GM03348 (cell line): ENCODE measurements around the gene PRR23B.

Source experiments
- DNase-seq: peaks from one replicate; pipeline ENCODE4 v3.0.0; 2012; ENCODE audit warnings: low spot score

The PRR23B gene

DNA sequence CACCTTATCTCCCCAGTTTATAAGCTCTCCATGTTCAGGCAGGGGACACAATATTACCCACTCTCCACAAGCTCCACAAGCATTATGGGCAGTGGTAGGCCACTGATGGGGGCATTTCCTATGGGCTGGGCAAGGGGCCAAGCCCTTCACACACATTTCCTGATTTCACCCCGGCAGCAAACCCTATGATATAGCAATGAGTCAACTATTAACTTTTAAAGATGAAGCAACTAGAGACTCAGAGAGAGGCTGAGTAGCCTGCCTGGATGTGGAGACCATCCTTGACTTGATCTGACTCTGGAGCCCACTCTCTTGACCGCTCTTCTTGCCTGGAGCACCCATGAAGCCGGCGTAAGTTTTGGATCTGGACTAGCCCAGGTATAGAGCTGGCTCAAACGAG, 46.3 kb downstream of the PRR23B start:
- DNase-seq, result no peak

DNA sequence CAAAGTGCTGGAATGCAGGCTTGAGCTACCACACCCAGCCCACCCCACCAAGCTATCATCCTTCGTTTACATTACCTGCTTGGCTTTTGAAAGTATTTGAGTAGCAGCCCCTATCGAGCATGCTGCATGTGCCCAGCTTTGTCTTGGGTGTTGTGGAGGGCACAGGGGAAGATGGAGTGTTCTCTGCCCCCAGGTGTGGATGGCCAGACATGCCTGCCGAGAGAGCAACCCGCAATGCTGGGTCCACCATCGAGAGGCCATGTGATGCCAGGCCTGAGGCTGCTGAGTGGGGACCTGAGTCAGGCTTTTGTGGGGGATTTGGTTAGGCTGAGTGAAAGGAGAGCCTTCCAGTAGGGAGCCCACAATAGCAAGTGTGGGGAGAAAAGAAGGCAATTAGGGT, 47.8 kb downstream of the PRR23B start:
- no peak for DNase-seq

DNA sequence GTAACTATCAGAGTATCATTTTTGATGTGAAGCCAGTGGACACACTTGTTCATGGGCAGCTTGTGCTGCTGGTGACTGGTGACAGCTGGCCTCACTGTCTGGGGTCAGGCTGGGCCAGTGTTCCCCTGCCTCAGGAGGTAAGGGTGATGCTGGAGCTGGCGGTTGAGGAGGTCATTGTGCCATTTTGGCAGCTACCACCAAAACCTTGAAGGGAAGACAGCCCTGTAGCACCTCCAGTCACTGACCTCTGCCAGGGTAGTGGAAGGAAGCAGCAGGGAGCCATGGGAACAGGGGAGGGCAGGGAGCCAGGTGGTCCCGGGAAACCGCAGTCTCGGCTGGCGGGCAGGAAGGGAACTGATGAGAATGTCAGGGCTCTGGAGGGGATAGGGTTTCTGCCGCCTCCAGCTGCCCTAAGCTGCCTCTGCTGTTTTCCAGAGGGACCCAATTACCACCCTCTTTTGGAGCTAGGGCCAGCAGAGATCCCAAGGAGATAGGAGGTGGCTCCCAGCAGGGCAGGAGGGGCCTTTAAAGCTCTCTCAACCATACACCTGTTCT, 48.9 kb downstream of the PRR23B start:
- no peak for DNase-seq
